Stimulated activated CD4-positive, alpha-beta T cell treated with anti-CD3 and anti-CD28 coated beads, TNF-alpha, amount 100 ng/mL, for 4 hours (primary cell): ENCODE data around the gene KAT5.
"Not testable (repeated sequence)": the region's sequence is repeated elsewhere in the genome, so short reads cannot be mapped to it uniquely, and the experiment has no call there.

Experiments used
- DNase-seq, 3 experiments: peaks; one replicate each; pipeline ENCODE4 v3.0.0-alpha.2; 2020; ENCODE audit warnings: low read depth in 3 of 3

The KAT5 gene

DNA sequence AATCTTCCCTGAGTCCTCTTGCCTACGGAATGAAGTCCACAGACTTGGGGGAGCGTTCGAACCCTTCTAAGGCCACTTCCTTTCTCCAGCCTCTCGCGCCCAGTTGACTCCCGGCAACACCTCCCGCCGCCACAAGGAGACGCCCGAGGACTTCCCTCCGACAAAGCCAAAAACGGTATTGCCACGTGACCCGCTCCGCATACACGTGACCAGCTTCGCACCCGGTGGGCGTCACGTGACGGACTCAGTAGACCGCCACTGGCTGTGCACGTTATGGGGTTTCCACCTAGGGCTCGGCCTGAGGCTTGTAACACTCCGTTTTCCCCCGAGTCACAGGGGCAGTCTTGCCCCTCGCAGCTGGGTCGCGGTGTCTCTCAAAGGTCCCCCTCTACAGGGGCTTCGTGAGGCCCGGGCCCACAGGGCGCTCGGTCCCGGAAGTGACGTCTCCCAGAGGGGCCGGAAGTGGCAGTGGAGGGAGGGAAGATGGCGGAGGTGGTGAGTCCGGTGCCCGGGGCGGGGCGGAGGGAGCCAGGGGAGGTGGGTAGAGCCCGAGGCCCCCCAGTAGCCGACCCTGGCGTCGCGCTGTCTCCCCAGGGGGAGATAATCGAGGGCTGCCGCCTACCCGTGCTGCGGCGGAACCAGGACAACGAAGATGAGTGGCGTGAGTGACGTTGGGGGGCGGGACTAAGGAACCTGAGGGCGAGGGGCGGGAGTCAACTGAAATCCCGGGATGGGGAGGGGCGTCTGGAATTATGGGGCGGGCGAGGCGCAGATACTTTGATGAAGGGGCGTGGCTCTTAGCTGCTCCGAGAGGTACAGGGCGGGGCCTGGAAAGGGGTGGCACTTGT is at the start of gene KAT5:
Gene KAT5, plus strand, starts transcription at position 468 of the 848 bp plus-strand sequence. Its CDS starts 16 bp downstream, at position 484.
- peak; percentile 95 to 96 (median 95) for DNase-seq

DNA sequence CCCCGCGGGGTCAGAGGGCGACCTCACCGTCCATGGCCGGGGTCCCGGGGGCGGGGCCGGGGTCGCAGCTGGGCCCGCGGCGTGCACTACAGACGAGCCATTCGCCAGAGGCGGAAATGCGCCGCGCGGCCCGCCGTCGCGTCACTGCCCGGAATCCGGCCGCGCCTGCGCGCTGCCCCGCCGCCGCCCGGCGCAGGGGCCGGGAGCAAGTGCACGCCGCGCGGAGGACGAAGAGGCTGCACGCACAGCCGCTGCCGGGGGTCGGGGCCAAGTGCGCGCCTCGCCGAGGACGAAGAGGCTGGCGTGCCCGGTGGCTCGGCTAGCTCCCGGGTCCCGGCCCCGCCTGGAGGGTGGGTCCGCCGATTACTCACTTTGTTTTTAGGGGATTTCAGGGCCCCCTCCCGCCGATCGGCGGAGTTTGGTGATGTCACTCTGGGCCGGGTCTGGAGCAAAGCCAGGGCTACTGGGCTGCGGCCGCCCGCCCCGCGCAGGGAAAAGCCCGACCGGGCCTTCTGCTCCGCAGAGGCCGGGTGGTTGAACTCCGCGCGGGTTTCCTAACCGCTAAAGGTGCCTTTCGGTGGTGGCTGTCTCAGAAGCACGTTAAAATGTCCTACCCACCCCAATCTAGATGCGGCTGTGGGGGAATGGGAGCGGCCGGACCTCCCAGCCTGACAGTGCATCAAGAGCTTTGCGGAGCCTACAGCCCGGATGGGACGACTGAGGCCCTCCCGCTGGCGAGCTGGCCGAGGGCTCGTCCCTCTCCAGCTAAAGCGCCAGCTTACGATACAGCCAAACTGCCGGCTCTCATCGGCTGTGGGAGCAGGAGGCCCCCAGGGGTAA is 49.0 kb upstream of the KAT5 start, which contains the start of gene RELA:
Gene RELA, minus strand, starts transcription at position 118 of the 840 bp plus-strand sequence. Its CDS starts 84 bp downstream, at position 34.
- DNase-seq, result peak; percentile 78 to 82 (median 81)

DNA sequence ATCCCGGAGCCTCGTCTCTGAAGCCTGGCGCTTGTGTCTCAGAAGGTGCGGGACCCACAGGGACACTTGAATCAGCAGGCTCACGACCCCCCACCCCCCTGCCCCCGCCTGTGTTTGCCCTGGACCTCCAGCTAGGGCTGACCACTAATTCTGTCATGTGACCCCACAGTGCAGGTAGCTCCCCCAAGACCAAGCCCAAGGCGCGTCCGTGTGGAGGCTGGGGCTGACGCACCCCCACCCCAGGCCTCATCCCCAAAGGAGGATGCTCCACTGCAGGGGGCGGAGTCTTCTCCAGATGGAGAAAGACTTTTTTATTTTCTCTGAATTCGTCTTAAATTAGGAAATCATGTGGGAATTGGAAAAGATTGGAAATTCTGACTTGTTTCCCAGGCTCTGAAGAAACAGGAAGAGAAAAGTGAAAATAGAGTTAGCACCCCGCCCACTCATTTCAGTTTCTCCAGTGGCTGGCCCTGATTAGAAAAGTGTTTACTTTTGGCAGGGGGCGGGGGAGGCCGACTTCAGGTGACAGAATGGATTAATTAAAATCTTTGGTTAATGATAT is 48.3 kb upstream of the KAT5 start:
- DNase-seq, result no peak

- no peak for DNase-seq
Measured at GRCh38 chr11:65672180-65672860, 39.7 kb upstream of the KAT5 start.

DNA sequence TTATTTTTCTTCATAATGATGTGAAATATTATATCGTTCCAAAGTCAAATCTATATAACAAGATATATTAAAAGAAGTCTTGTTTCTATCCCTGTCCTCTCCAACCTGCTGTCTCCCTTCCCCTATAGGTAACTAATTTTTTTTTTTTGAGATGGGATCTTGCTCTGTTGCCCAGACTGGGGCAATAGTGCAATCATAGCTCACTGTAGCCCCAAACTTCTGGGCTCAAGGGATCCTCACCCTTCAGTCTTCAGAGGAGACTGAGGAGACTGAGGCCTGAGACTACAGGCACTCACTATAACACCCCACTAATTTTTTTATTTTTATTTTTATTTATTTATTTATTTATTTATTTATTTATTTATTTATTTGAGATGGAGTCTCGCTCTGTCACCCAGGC is 39.1 kb upstream of the KAT5 start:
- no peak for DNase-seq

- DNase-seq, result no peak
Measured at GRCh38 chr11:65680192-65680743, 31.8 kb upstream of the KAT5 start.

- DNase-seq, result not testable (repeated sequence)
Measured at GRCh38 chr11:65683480-65683879, 28.6 kb upstream of the KAT5 start.

- no peak for DNase-seq
Measured at GRCh38 chr11:65685981-65686380, 26.1 kb upstream of the KAT5 start.

DNA sequence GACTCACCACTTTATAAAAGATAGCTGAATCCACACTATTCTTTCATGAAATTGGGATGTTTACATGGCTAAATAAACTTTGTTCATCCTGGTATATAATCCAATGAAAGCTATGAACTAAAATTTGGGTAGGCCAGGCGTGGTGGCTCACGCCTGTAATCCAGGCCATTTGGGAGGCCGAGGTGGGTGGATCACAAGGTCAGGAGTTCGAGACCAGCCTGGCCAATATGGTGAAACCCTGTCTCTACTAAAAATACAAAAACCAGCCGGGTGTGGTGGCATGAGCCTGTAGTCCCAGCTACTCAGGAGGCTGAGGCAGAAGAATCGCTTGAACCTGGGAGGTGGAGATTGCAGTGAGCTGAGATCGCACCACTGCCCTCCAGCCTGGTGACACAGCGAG is 20.2 kb upstream of the KAT5 start:
- DNase-seq, result not testable (repeated sequence)

DNA sequence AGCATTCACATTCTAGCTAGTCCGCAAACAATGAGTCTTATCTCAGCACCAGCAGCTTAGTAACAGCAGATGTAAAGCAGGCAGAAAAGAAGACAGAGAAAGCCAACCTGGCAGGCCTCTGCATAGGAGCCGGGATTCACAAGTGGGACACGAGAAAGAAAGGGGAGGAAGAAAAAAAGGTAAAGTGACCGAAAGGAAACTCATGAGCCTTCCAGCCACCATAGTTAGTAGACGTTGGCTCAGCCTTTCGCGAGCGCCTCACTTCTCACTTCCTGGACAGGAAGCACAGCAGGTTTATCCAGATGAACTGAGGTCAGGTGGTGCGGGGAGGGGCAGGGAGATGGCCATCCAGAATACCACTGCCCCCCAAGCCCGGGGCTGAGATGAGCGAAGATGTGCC is 19.7 kb upstream of the KAT5 start:
- DNase-seq, result no peak

GRCh38 chr11:65695459-65696241 is 16.4 kb upstream of the KAT5 start:
- DNase-seq, result no peak

DNA sequence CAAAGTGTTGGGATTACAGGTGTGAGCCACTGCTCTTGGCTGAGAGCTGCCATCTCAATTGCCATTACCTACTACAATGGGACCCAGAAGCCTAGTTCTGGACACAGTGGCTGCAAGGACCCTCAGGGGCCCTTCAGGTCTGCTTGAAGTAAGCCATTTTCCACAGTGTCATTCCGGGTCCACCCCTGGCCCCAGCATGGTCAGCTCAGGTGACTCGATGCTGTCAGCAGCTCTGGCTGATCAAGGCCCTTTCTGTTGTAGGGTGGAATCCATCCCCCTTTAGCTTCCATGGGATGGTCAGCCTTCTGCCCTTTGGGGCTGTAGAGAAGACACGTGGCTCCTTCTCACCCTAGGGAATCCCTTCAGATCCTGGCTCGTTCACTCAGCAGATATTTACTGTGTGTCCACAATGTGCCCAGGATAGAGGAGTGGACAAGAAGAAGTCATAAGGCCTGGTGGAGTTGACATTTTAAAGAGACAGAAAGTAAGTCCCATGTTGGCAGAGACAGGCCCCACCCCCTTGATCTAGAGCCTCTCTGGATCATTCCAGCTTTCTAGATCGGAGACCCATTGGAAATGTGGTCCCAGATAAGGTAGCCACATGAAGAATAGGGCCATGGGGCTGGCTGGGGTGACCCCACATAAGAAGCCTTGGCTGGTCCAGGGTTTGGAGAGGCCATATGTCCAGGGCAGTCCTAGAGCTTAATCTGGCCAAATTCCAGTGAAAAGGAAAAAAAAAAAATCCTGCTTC is 15.1 kb upstream of the KAT5 start:
- DNase-seq, result no peak

DNA sequence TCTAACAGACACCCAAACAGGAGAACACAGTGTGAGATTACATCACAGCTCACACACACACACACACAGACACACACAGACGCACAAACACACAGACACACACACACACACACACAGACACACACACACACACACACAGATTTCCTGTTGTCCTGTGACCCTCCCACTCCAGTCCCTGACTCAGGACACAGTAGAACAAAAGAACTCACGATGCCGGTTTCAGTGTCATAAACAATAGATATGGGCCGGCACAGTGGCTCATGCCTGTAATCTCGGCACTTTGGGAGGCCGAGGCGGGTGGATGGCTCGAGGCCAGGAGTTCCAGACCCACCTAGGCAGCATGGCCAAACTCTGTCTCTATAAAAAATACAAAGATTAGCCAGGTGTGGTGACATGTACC is 13.8 kb upstream of the KAT5 start:
- no peak for DNase-seq

- DNase-seq, result no peak
Measured at GRCh38 chr11:65699306-65699705, 12.7 kb upstream of the KAT5 start.

DNA sequence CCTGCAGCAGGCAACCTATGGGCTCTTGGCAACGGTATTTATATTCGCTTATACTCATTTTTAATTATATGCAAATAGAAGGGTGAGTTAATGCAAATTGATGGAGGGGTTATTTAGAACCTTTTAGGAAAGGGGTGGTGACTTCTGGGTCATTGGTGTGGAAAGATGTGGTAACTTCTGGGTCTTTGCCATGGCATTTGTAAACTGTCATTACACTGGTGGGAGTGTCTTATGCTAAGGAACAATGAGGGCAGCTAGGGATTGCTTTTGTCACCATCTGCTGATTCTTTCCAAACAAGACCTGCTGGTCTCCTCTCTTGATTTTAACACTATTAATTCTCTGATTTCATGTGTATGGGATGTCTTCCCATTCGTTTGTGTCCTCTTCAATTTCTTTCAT is 11.7 kb upstream of the KAT5 start:
- no peak for DNase-seq

DNA sequence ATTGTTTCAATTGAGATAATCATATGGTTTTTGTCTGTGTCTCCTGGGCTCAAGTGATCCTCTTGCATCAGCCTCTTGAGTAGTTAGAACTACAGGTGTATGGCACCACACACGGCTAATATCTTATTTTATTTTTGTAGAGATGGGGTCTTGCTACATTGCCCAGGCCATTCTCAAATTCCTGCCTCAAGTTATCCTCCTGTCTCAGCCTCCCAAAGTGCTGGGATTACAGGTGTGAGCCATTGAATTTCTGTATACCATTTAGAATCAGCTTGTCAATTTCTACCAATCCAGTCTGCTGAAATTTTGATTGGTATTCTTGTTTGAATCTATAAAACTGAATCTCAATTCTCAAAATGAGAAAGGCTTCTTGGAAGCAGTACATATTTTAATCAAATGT is 10.4 kb upstream of the KAT5 start:
- no peak for DNase-seq

DNA sequence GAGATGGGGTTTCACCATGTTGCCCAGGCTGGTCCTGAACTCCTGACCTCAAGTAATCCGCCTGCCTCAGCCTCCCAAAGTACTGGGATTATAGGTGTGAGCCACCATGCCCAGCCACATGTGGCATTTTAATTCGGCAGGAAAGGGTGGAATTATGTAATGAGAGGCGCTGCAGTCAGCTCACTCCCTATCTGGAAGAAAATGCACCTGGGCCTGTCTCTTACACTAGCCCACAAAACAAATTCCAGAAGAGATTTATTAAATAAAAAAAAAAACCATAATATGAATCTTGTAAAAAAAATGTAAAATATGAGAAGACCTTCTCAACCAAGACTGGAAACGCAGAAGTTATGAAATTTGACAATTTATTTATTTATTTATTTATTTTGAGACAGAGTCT is 8.2 kb upstream of the KAT5 start:
- DNase-seq, result no peak

- DNase-seq, result peak; percentile 50 to 63 (median 54)
Measured at GRCh38 chr11:65706303-65706763, 5.7 kb upstream of the KAT5 start.

GRCh38 chr11:65707002-65707401 is 5.0 kb upstream of the KAT5 start:
- DNase-seq, result not testable (repeated sequence)

DNA sequence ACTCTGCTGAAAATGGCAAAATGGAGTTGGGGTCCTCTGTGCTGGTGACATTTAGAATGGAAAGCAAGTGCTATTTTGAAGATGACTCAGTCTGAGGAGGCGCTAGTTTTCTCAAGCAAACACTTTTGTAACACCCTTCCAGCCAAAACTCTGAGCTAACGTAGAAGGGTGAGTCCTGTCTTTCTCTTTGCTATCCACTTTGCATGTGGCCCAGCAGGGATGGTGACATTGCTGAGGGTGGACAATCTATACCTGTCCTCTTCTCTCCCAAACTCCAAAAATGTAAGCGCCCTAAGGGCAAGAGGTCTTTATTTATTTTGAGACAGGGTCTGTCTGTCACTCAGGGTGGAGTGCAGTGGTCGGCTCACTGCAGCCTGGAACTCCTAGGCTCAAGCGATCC is 3.6 kb upstream of the KAT5 start:
- no peak for DNase-seq
